HG03442 (cell line): ENCODE data around the gene BBS9.
"Not testable (repeated sequence)": the region's sequence is repeated elsewhere in the genome, so short reads cannot be mapped to it uniquely, and the experiment has no call there.

ENCODE experiments used
- ATAC-seq: cut with Tn5 transposase; IDR thresholded peaks from one replicate; pipeline ENCODE4 v1.9.1; 2021; ENCODE audit warnings: mild to moderate bottlenecking, moderate library complexity; ENCODE audit not compliant: unreplicated experiment

Gene BBS9

DNA sequence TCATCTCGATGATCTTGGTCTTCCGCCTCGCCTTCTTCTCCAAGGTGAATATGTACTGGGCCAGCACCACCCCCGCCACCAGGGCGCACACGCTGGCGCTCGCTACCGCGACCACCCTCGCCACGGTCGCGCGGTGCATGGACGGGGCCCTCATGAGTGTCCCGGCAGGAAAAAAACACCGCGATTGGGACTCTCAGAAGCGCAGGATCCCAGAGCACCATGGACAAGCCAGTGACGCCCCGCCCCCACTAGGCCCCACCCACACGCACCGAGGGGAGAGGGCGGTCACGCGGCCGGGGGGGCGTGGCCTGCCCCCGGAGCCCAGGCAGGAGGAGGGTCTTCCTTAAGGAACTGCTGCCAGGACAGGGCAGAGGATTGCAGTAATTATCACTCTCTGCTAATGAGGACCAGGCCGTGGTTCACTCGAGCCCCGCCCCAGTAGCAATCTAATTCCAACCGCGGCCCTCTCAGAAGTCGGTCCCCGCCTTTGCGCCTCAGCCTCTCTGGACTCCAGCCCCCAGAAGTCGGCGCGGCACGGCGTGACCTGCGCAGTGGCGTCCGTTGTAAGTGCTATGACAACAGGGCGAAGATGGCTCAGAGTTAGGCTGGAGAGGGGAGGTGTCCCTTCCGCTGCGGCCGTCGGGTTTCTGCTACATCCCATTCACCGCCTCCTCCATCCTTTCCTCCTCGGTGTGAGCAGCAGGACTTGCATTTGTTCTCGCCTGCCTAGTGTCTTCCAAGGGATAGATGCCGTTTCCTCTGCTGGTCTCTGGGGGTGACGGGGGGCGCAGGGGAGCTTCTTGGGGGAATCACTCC lies at the start of gene BBS9:
Gene BBS9, plus strand, starts transcription at position 575 of the 816 bp plus-strand sequence. CDS start 16,689 bp downstream, outside the sequence.
- ATAC-seq: peak; percentile 100

DNA sequence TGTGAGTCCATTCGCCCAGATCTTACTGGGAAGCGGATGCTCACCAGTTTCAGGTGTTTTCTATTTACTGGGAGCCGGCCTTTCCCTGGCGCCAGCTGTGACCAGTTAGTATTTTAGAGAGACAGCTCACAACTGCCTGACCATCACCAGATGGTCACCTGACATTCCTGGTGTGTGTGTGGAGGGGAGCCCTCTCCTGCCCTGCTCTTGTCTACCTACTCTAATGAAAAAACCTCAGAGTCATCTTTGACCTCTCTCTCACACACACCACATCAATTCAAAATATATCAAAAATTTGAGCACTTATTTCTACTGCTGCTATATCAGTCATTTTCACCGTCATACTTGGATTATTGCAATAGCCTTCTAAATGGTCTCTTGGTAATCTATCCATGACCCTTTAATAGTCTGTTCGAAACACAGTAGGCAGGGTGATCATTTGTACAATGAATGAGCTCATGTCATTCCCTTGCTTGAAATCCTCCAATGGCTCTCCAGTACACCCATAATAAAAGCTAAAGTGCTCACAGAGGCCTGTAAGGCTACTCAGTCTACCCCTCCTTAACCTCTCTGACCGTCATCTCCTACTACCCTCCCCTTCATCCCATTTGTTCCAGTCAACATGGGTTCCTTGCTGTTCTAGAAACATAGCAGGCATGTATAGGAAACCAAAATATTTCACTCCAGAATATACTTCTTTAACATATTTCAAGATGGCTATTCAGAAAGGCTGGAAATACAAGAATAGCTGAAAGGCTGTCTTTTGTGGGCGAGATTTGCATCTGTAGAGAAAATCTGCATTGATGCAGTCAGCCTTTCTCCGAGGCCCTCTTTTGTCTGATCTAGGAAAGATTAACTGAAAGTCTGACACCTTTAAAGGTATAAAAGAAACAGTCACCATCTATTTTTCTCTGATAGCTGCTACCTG lies 49.3 kb upstream of the BBS9 start:
- ATAC-seq: no peak

DNA sequence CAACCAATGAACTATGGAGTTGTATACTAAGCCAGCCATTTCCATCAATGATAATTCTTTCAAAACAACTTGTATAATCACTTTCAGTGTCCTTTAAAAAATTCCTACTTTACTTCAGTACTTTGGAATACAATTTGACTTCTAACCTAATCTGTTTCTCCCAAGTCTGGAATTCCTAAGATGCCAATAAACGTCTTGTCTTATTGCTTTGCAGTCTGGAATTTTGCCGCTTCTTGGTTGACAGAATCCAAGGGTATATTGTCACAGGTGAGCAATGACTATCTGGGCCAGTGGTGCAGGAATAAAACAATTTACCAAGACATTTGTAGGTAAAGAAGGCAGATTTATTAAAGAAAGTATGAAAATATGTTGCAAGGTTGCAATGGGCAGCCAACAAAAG lies 42.0 kb upstream of the BBS9 start:
- no peak for ATAC-seq

DNA sequence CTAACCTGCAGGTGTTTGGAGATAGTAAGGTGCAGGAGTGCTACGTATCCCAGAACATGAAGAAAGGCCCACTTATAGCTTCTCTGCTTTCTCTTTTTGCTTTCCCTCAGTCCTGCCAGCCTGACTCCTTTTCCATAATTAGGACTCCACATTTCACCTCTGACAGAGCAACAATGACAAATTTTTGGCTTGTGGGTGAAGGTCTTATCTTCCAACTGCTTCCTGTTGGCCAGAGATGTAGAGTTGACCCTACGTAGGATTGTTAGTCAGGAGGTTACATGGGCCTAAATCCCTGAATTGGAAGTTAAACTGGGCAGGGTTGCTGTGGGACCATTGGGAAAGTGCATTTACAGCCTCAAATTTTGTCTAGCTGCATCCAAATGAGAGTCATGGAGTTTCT lies 41.5 kb upstream of the BBS9 start:
- no peak for ATAC-seq

DNA sequence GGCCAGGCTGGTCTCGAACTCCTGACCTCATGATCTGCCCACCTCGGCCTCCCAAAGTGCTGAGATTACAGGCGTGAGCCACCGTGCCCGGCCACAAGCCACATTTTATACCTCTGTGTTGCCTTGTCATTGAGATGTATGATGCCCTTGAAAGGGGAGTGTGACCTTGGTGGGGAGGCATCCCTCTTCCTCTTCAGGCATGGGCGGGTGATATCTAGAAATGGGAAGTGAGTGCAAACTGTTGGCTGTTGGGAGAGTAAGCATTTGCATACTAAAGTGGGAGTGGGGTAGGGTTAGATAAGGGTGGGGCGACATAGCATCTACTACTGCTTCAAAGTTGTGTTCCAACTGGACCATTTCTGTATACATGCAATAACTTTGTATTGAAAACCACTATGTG lies 40.2 kb upstream of the BBS9 start:
- no peak for ATAC-seq

DNA sequence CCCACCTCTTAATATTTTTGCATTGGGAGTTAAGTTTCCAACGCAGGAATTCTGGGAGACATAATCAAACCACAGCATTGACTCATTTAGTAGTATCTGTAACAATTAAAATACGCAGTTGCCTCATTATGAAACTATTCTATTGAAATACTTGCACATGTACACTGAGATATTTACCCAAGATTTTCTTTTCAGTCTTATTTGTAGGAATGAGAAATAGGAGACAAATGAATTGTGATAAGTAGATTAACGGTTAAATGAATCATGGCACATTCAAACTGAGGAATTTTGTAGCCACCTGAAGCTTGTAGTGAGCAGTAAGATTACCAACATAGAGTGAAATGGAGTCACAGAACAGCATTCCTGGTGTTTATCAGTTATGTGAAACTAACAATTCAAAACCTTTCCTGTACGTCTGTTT lies 38.2 kb upstream of the BBS9 start:
- ATAC-seq: no peak

DNA sequence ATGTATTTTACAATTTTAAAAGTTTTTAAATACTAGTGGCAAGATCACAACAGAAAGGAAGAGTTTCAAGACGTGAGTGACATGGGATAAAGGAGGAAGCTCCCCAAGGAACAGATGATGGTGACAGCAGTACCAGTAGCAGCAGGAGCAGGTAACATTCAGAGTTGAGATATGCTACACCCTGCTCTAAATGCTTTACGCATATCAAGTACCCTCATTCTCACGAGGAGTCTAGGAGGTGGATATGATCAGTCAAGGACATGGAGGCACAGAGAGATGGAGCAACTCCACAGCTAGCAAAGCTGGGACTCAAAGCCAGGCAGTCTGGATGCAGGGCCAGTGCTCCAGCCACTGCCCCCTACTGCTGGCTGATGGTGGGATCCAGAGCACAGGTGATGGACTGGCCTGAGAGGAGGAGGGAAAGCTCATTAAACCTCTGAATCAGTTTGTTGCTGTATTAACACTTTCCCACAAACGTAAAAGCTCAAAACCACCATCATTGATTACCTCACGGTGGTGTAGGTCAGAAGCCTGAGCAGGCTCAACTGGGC lies 37.6 kb upstream of the BBS9 start:
- no peak for ATAC-seq

DNA sequence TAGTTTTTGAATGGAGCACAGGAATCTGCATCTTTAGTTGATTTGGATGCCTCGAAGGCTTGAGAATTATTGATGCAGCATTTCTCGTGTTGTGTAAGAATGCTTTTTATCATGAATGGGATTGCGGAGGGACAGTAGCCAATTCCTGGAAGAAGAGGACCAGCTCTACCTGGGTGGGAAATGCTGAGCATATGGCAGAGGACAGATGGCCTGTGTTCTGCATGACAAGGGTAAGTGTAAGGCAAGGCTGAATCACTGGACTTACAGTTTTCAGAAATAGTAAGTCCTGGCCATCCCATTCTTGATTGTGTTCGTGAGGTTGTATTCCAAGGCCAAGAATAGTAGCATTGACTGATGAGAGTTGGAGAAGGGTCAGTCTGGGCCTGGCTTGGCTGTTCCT lies 36.1 kb upstream of the BBS9 start:
- ATAC-seq: no peak

DNA sequence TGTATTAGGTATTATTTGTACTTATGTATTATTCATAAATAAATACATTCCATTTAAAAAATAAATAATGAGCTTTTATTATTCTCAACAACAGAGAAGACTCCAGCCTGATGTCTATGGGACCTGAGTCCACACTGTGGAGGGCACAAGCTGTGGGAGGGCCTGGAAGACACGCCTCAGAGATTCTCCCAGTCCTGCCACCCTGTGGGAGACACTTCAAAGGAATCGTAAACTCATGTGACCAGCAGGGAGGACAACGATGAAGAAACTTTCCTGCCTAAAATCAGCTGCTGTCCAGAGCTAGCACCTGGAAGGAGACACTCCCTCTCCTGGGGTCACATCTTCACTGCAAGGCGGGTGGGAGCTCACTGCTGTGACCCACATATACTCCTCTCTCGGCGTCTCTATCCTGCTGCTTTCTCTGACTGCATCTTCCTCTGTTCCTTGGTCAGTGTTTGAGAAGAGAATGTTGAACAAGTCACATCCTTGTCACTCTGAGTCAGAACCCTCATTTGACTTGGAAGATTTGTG lies 34.6 kb upstream of the BBS9 start:
- ATAC-seq: not testable (repeated sequence)

DNA sequence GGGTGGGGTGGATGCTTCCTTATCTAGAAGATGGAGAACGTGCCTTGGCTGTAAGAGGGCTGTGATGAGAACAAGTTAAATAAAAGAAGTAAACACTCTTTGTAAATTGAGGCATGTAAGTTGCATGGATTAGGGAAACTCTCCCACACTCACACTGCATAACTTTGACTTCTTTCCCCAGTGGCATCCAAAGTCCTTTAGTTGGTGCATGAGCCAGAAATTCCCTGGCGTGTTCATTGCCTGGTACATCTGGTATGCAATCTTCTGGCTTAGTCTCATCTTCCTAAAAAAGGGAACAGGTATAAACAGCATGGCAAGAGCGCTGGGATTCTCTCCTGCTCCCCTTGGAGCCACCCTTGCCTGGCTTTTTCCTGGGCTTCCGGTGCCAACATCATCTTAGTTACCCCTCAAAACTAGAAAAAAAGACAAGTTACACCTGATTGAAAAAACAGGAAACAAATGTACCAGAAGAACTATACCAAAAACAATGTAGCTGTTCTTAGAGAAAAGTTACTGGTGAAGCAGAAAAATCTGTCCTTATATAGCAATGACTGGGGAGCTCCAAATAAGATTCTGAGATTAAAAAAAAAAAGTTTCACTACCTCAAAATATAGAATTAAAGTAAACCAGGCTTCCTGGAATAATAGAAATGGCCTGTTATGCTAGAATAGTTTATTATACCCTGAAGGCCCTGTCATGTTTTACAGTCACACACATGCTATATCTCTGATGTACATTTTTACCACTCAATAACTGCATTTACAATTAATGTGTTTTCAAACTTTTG lies 30.0 kb upstream of the BBS9 start:
- no peak for ATAC-seq

DNA sequence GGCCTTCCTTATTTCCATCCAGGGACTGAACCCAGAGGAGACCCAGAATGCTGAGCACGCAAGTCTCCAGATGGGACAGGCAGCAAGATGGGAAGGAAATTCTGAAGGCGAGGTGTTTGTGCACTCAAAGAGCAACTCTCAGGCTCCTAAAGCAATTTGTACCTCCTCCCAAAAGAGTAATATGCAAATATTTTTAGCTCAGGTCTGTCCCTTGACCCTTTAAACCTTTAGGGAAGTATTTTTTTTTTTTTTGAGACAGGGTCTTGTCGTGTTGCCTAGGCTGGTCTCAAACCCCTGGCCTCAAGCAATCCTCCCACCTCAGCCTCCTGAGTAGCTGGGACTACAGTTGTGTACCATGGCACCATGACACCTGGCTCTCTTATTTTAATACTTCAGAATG lies 28.6 kb upstream of the BBS9 start:
- no peak for ATAC-seq

DNA sequence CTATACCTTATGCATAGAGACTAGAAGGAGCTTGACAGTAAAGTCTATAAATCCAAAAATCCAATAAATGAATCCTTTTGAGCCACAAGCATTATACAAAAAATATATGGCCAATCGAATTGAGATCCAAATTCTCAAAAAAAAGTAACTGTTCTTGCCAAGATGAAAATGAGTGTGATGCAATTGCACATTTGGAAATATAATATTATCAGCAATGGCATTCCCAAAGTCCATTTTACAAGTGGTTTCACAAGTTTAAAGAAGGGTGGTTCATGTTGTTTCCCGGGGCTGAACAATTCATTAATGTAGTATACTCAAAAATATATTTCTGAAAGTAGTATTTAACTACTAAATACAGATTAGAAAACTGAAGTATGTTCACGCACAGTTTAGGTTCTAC lies 27.5 kb upstream of the BBS9 start:
- ATAC-seq: no peak

DNA sequence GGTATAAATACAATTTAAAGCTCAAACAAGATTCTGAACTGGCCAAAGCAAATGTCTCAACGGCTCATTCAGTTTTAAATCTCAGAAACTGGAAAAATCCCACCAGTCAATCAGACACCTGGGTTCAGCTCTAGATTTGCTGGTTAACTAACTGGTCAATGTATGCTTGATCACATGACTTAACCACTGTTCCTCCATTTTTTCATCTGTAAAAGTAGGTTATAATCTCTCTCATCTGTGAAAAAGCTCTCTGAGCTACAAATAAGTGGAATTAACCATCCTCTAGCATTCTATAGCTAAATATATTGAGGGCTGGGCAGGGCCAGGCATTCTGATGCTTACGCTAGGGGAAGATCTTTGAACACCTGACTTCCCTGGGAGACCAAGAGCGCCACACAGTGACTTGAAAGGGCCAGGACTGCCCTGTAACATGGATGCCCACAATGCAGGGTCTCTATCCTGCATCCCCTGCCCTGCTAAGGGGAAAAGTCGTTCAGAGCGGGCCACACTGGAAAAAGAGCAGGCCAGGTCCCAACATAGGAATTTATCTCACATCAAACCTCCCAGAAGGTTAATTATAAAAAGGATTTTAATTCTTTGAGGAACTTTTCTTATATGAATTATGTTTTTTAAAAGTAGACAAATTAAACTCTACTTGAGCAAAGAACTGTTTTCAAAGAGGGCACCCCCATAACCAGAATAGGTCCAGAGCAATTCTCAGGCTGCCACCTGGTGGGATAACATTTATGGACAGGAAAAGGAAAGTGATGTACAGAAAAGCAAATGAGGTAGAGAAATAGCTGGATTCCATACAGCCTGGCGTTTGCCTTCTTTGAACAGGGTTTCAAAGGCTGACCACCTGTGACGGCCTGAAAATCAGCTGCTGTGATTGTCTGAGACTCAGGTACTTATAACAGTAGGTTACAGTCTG lies 22.0 kb upstream of the BBS9 start:
- ATAC-seq: peak; percentile 34

DNA sequence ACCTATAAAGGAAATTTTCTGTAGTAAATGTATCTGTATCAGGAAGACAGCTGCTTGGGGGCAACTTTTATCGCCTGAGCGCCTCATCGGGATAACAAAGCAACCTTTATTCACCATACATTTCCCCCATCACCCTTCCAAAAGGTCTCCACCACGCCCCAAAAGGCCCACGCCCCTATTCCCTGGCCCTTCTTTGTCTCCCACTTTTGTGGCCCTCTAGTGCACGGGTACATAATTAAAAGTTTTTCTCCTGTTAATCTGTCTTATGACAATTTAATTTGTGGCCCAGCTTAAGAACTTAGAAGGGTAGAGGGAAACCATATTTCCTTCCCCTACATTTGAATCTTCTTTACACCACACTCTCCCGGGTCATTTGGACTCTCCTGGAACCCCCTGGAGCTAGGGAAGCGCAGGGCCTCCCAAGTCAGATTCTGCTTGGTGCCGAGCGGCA lies 20.8 kb upstream of the BBS9 start:
- ATAC-seq: peak; percentile 7

DNA sequence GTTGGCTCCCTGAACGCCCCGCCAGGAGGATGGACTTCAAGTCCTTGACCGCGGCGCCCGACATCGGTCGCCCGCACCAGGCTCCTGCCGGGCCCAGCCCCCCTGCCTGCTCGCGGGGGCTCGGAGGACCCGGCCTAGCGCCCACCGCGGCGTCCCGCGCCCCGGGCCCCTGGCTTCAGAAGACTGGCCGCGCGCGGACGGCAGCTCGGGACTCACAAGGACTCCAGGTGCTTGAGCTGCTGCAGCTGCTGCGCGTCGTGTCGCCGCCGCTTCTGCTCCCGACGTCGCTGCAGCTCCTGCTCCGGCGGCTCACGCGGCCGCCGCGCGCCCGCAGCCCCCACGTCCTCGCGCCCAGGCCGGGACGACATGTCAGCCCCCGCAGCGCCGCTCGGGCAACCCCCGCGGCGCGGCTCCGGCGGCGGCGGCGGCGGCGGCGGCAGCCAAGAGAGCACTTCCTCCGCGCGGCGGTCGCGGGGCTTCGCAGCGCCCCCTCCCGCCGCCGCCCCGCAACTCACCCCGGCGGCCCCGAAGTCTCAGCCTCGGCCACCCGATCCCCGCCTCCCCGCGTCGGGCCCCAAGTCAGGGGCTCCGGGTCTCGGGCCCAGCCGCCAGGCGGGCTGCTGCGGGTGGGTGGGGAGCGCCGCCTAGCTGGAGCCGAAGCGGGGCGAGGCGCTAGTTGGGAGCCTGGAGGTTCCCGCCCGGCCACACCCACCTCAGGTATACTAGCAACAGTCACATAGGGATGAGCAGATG lies 20.2 kb upstream of the BBS9 start, which contains the start of gene RP9:
Gene RP9, minus strand, starts transcription at position 400 of the 753 bp plus-strand sequence. Its CDS starts 32 bp downstream, at position 368.
- peak; percentile 80 for ATAC-seq

DNA sequence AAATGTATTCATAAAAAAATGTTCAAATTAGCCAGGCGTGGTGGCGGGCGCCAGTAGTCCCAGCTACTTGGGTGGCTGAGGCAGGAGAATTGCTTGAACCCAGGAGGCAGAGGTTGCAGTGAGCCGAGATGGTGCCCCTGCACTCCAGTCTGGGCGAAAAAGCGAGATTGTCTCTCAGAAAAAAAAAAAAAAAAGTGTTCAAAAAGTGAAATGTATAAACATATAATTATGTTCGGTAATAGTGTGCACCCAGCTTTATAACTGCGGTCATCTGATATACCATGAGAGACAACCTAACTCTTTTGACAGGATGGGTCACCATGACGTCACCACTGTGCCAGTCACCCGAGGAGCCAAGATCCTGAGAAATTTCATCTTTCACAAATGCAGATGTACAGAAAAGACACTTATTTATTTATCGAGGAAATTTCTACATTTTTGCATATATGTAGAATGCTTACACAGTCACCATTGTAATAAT lies 19.6 kb upstream of the BBS9 start:
- no peak for ATAC-seq

DNA sequence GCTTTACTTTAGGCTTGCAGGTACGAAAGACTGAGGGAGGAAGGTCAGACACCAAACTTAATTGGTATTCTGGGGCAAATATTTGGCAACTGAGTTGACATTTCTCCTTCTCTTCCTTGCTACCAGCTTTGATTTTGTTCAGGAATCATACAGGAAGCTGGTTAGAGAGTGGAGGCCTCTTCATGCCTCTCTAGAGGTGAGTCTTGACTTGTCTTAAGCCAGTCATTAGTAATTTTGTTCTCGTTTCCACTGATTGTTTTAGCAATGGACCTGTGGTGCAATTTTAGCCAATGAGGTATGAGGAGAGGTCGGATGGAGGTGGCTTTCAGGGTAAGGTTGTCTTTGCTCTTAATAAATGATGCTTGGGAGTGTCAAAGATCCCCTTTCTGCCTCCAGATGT lies 17.8 kb upstream of the BBS9 start:
- ATAC-seq: no peak

DNA sequence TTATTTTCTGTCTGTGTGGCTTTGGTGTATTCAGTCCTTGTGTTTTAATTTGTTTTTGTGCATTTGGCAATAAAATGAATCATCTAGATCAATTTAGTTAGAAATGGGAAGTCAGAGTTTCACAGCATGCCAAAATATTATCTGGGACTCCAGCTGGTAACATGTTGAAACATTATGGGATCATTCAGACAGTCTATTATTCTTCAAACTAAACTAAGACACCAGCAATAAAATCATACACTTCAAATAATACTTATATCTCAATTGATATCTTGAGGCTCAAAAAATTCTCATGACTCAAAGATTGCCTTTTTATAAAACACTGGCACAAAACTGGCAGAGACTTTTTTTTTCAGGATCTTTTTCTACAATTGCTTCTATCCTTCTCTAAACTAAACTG lies 14.4 kb upstream of the BBS9 start:
- no peak for ATAC-seq
